Stimulated activated CD8-positive, alpha-beta memory T cell treated with anti-CD3 and anti-CD28 coated beads, Interleukin-15, amount 100 ng/mL, for 4 hours (primary cell): ENCODE results near the gene CUX1.
"Not testable (repeated sequence)": the region's sequence is repeated elsewhere in the genome, so short reads cannot be mapped to it uniquely, and the experiment has no call there.

Experiments used
- DNase-seq, 2 donors: peaks; one replicate each; pipeline ENCODE4 v3.0.0-alpha.2; 2020; ENCODE audit warnings: low read depth in 2 of 2

Gene CUX1

GRCh38 chr7:101826081-101826835, 8.8 kb downstream of the CUX1 start:
- DNase-seq, result no peak

- DNase-seq, result no peak
Measured at GRCh38 chr7:101828301-101829020, 11.0 kb downstream of the CUX1 start.

- DNase-seq, result no peak
Measured at GRCh38 chr7:101829374-101829773, 11.9 kb downstream of the CUX1 start.

GRCh38 chr7:101829821-101830220, 12.4 kb downstream of the CUX1 start:
- no peak for DNase-seq

GRCh38 chr7:101831396-101831795, 14.0 kb downstream of the CUX1 start:
- not testable (repeated sequence) for DNase-seq

GRCh38 chr7:101832205-101832631, 14.8 kb downstream of the CUX1 start:
- DNase-seq, result no peak

- no peak for DNase-seq
Measured at GRCh38 chr7:101832685-101833375, 15.4 kb downstream of the CUX1 start.

- DNase-seq, result no peak
Measured at GRCh38 chr7:101833799-101834198, 16.4 kb downstream of the CUX1 start.

- no peak for DNase-seq
Measured at GRCh38 chr7:101835136-101835535, 17.7 kb downstream of the CUX1 start.

- DNase-seq, result not testable (repeated sequence)
Measured at GRCh38 chr7:101837433-101837832, 20.0 kb downstream of the CUX1 start.

GRCh38 chr7:101838837-101839483, 21.5 kb downstream of the CUX1 start:
- DNase-seq, result no peak

- DNase-seq, result no peak
Measured at GRCh38 chr7:101841328-101841727, 23.9 kb downstream of the CUX1 start.

- no peak for DNase-seq
Measured at GRCh38 chr7:101843293-101844271, 26.2 kb downstream of the CUX1 start.

- no peak for DNase-seq
Measured at GRCh38 chr7:101845974-101846373, 28.5 kb downstream of the CUX1 start.

GRCh38 chr7:101846800-101847538, 29.5 kb downstream of the CUX1 start:
- no peak for DNase-seq

GRCh38 chr7:101848208-101848951, 31.0 kb downstream of the CUX1 start:
- no peak for DNase-seq

GRCh38 chr7:101849314-101849713, 31.9 kb downstream of the CUX1 start:
- DNase-seq, result not testable (repeated sequence)

- not testable (repeated sequence) for DNase-seq
Measured at GRCh38 chr7:101852364-101852763, 34.9 kb downstream of the CUX1 start.

GRCh38 chr7:101853684-101854083, 36.3 kb downstream of the CUX1 start:
- DNase-seq, result no peak
